Kidney (tissue), 14 donors: ENCODE results near the gene OR2H2. TPM values are rescaled to one million over a fixed set of nuclear protein-coding genes. Genes with fewer than 3 reads are reported as not detected.

Experiments
- DNase-seq, 5 donors: peaks; one replicate each; pipeline ENCODE4 v3.0.0-alpha.2; 2013 to 2020
- FAIRE-seq: peaks from 2 replicates; lab custom pipeline; 2012; peaks lifted over from hg19 to GRCh38; lab: Jason Lieb, UNC
- H3K27ac ChIP-seq, 2 donors: one replicate each; pipeline ENCODE4 v1.7.0; 2013; ENCODE audit warnings: low read depth in 2 of 2, low read length in 2 of 2, inconsistent platforms in 1 of 2
- H3K27me3 ChIP-seq: one replicate; pipeline ENCODE4 v1.7.1; 2013; ENCODE audit warnings: low read length, inconsistent platforms; ENCODE audit not compliant: control insufficient read depth, insufficient read depth
- H3K36me3 ChIP-seq, 3 donors: one replicate each; pipeline versions ENCODE4 v1.7.0 to v1.7.1; 2013; ENCODE audit warnings: low read length in 3 of 3, control low read depth in 1 of 3, inconsistent platforms in 1 of 3; ENCODE audit not compliant: insufficient read depth in 3 of 3, control insufficient read depth in 2 of 3
- H3K4me1 ChIP-seq, 3 donors: one replicate each; pipeline versions ENCODE4 v1.7.0 to v1.7.1; 2013; ENCODE audit warnings: low read length in 3 of 3, inconsistent platforms in 1 of 3, low read depth in 1 of 3; ENCODE audit not compliant: control insufficient read depth in 2 of 3, insufficient read depth in 2 of 3
- H3K4me3 ChIP-seq, 3 donors: one replicate each; pipeline versions ENCODE4 v1.7.0 to v1.8.1; 2013; ENCODE audit warnings: low read length in 3 of 3, control low read depth in 1 of 3, inconsistent platforms in 1 of 3
- H3K9ac ChIP-seq, 3 donors: one replicate each; pipeline versions ENCODE4 v1.7.0 to v1.7.1; 2013; ENCODE audit warnings: low read length in 3 of 3, control low read depth in 1 of 3, inconsistent platforms in 1 of 3
- H3K9me3 ChIP-seq, 3 donors: one replicate each; pipeline versions ENCODE4 v1.7.0 to v1.7.1; 2013; ENCODE audit warnings: low read length in 3 of 3, control low read depth in 1 of 3, inconsistent platforms in 1 of 3; ENCODE audit not compliant: control insufficient read depth in 2 of 3, insufficient read depth in 1 of 3
- intact Hi-C: fragments of 100-400 bp; cut with DNase I; formaldehyde crosslinking; loops from one replicate; pipeline ENCODE4 v1.11.1; 2022
- polyA plus RNA-seq: library from polyadenylated mRNA; stranded (reverse); fragments of 350-450 nt; fragmentation: Illumina TruSeq; extraction: RNeasy Lipid Tissue Mini Kit (QIAGEN cat#74804); gene quantifications from one replicate; pipeline ENCODE4 v1.2.3, GENCODE V29; 2014; ENCODE audit warnings: low read depth, low replicate concordance; ENCODE audit not compliant: insufficient read depth
- total RNA-seq: library from RNA; stranded (reverse); fragmentation: NEBNext Ultra II Directional; extraction: Animal tissue kit (Norgen Biotek cat#: 25700); gene quantifications from one replicate; pipeline ENCODE4 v1.2.1, GENCODE V29; 2021
- TF ChIP-seq, protein P1 (sequence below): IDR thresholded peaks from 3 replicates; pipeline ENCODE4 v1.5.1; 2012; ENCODE audit warnings: mild to moderate bottlenecking, moderate library complexity, borderline replicate concordance; ENCODE audit not compliant: insufficient read depth; ENCODE audit errors: extremely low read depth
- donor health status: control.
- donor health status: control.
- donor health status: control.
- donor health status: control.
- donor health status: control.
- donor health status: DM: yes; HTN: yes; CAD: no.
- donor health status: Normal renal cell carcinoma (clear cell type).

OR2H2 gene
- total and polyA plus RNA-seq, 2 donors from 2014 or later, result not detected

DNA sequence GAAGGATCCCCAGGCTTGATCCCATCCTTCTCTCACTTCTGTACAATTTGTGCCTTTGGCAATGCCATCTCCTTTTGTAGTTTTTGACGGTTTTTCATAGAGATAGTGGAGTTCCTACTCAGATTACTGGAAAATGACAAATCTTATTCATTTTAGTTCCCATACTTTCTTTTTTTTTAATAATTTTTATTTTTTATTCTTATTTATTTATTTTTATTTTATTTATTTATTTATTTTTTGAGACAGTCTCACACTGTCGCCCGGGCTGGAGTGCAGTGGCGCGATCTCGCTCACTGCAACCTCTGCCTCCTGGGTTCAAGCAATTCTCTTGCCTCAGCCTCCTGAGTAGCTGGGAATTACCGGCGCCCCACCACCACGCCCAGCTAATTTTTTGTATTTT lies 52.3 kb downstream of the OR2H2 start:
- Histone ChIP-seq H3K4me3 (no peak overlapping the region), H3K36me3 (no peaks in the 10 kb centered on the region), H3K4me1 (no peaks in the 10 kb centered on the region), H3K27me3 (no peaks in the 10 kb centered on the region), H3K9ac (no peak overlapping the region), H3K9me3 (no peaks in the 10 kb centered on the region), H3K27ac (no peak overlapping the region)
- FAIRE-seq (no peak), DNase-seq (no peak)
- intact Hi-C loops, result no loop called here
- TF ChIP-seq, protein P1, sequence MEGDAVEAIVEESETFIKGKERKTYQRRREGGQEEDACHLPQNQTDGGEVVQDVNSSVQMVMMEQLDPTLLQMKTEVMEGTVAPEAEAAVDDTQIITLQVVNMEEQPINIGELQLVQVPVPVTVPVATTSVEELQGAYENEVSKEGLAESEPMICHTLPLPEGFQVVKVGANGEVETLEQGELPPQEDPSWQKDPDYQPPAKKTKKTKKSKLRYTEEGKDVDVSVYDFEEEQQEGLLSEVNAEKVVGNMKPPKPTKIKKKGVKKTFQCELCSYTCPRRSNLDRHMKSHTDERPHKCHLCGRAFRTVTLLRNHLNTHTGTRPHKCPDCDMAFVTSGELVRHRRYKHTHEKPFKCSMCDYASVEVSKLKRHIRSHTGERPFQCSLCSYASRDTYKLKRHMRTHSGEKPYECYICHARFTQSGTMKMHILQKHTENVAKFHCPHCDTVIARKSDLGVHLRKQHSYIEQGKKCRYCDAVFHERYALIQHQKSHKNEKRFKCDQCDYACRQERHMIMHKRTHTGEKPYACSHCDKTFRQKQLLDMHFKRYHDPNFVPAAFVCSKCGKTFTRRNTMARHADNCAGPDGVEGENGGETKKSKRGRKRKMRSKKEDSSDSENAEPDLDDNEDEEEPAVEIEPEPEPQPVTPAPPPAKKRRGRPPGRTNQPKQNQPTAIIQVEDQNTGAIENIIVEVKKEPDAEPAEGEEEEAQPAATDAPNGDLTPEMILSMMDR, result no peak

Other genes starting within 250 kb of the OR2H2 start
- not detected for gene OR5V1, start 216.3 kb upstream of the OR2H2 start, total RNA-seq
- not detected for gene OR5V1, start 216.3 kb upstream of the OR2H2 start, polyA plus RNA-seq
- not detected for gene OR12D3, start 209.8 kb upstream of the OR2H2 start, total RNA-seq
- not detected for gene OR12D3, start 209.8 kb upstream of the OR2H2 start, polyA plus RNA-seq
- gene OR12D2, start 189.5 kb upstream of the OR2H2 start, total RNA-seq, result not detected
- gene OR12D2, start 189.5 kb upstream of the OR2H2 start, polyA plus RNA-seq, result not detected
- gene OR12D1, start 170.2 kb upstream of the OR2H2 start, total RNA-seq, result not detected
- gene OR12D1, start 170.2 kb upstream of the OR2H2 start, polyA plus RNA-seq, result not detected
- gene OR10C1, start 145.8 kb upstream of the OR2H2 start, total RNA-seq, result not detected
- gene OR10C1, start 145.8 kb upstream of the OR2H2 start, polyA plus RNA-seq, result not detected
- gene OR11A1, start 128.1 kb upstream of the OR2H2 start, total RNA-seq, result not detected
- not detected for gene OR11A1, start 128.1 kb upstream of the OR2H2 start, polyA plus RNA-seq
- not detected for gene OR2H1, start 128.0 kb upstream of the OR2H2 start, total RNA-seq
- gene OR2H1, start 128.0 kb upstream of the OR2H2 start, polyA plus RNA-seq, result not detected
- gene MAS1L, start 97.2 kb upstream of the OR2H2 start, total RNA-seq, result not detected
- not detected for gene MAS1L, start 97.2 kb upstream of the OR2H2 start, polyA plus RNA-seq
- gene UBD, start 25.4 kb upstream of the OR2H2 start, total RNA-seq, result 33.5 TPM
- gene UBD, start 25.4 kb upstream of the OR2H2 start, polyA plus RNA-seq, result 16.9 TPM
- gene GABBR1, start 48.1 kb downstream of the OR2H2 start, total RNA-seq, result 46.7 TPM
- 12.7 TPM for gene GABBR1, start 48.1 kb downstream of the OR2H2 start, polyA plus RNA-seq
- gene MOG, start 72.0 kb downstream of the OR2H2 start, total RNA-seq, result not detected
- gene MOG, start 72.0 kb downstream of the OR2H2 start, polyA plus RNA-seq, result not detected
- gene ZFP57, start 96.0 kb downstream of the OR2H2 start, total RNA-seq, result 1.1 TPM
- gene ZFP57, start 96.0 kb downstream of the OR2H2 start, polyA plus RNA-seq, result not detected
- gene HLA-F, start 138.3 kb downstream of the OR2H2 start, total RNA-seq, result 87.8 TPM
- 52.1 TPM for gene HLA-F, start 138.3 kb downstream of the OR2H2 start, polyA plus RNA-seq
- 0.35 TPM for gene HLA-G, start 242.7 kb downstream of the OR2H2 start, total RNA-seq
- 0.37 TPM for gene HLA-G, start 242.7 kb downstream of the OR2H2 start, polyA plus RNA-seq